HG03439 (cell line): ENCODE measurements around the gene RALGDS.

Experiments
- ATAC-seq: cut with Tn5 transposase; IDR thresholded peaks from one replicate; pipeline ENCODE4 v1.9.1; 2021; ENCODE audit warnings: mild to moderate bottlenecking, moderate library complexity; ENCODE audit not compliant: unreplicated experiment

RALGDS gene

GRCh38 chr9:133120501-133121197, 391 bp downstream of the RALGDS start:
- ATAC-seq, result peak; percentile 20

- no peak for ATAC-seq
Measured at GRCh38 chr9:133119846-133120500, 1.1 kb downstream of the RALGDS start.

GRCh38 chr9:133119103-133119845, 1.8 kb downstream of the RALGDS start:
- no peak for ATAC-seq

- ATAC-seq, result no peak
Measured at GRCh38 chr9:133118568-133118967, 2.5 kb downstream of the RALGDS start.

GRCh38 chr9:133118179-133118520, 2.9 kb downstream of the RALGDS start:
- ATAC-seq, result no peak

GRCh38 chr9:133117271-133118178, 3.5 kb downstream of the RALGDS start:
- ATAC-seq, result no peak

- no peak for ATAC-seq
Measured at GRCh38 chr9:133116346-133117231, 4.5 kb downstream of the RALGDS start.

GRCh38 chr9:133115604-133116345, 5.3 kb downstream of the RALGDS start:
- peak; percentile 71 for ATAC-seq

- ATAC-seq, result no peak
Measured at GRCh38 chr9:133114886-133115603, 6.0 kb downstream of the RALGDS start.

GRCh38 chr9:133113949-133114885, 6.8 kb downstream of the RALGDS start:
- no peak for ATAC-seq

- ATAC-seq, result no peak
Measured at GRCh38 chr9:133113163-133113948, 7.7 kb downstream of the RALGDS start.

- no peak for ATAC-seq
Measured at GRCh38 chr9:133112663-133113026, 8.4 kb downstream of the RALGDS start.

- no peak for ATAC-seq
Measured at GRCh38 chr9:133111808-133112662, 9.0 kb downstream of the RALGDS start.

GRCh38 chr9:133109931-133110650, 10.9 kb downstream of the RALGDS start:
- no peak for ATAC-seq
